HG03521 (cell line): ENCODE data around the gene MOB1A.
"Not testable (repeated sequence)": the region's sequence is repeated elsewhere in the genome, so short reads cannot be mapped to it uniquely, and the experiment has no call there.

Experiments
- ATAC-seq: cut with Tn5 transposase; IDR thresholded peaks from one replicate; pipeline ENCODE4 v1.9.1; 2021; ENCODE audit warnings: mild to moderate bottlenecking, moderate library complexity; ENCODE audit not compliant: unreplicated experiment

MOB1A gene

DNA sequence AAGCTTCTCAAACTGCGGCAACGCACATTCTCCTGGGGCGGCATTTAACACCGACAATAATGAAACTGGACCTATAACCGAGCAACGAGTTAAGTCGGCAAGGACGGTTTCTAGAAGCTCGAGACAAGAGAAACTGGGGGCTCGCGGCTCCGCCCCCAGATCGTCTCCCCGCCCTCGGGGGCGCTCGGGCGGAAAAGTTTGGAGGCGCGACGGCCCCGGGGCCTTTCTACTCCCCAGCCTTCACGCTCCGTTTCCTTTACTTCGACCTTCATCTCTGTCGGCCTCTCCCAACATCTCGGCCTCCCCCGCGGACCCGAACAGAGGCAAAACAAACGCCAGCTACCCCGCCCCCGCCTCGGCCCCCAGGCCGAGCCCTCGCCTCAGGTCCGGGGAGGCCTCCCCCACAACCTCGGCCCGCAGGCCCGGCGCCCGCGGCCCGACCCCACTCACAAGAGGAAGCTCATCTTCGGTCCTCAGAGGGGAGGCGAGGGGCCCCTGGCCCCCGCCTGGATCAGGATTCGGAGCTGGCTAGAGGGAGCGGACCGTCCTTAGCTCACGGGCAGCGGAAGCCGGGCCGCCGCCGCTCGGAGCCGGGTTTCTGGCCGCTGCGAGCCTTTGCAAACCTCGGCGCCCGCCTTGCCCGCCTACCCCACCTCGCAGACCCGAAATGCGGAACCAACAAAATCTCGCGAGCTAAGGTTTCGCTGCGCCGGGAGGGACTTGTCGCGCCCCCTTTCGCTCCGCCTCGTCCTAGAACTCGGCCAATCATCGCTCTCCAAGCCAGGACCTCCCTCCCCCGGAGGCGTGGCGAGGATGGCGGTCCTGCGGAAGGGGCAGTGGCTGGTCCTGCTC is at the start of gene MOB1A:
Gene MOB1A, minus strand, starts transcription at position 669 of the 852 bp plus-strand sequence. Its CDS starts 205 bp downstream, at position 464.
- peak; percentile 81 for ATAC-seq

DNA sequence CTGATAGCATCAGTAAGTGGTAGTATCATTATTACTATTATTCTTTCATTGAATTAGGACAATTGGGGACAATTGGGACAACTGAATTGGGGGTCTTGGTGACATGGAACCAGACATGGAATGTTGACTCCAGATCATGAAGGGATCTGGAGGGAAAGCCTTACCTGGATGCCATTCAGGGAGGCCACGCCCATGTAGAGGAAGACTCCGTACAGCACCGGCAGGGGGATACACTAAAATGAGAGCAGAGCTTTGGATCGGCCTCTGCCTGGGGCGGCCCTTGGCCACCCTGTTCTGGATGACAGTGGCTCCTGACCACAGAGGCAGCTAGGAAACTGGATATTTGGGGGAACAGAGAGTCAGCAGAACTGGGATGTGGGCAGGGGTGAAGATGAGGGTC is 49.0 kb upstream of the MOB1A start:
- ATAC-seq: no peak

DNA sequence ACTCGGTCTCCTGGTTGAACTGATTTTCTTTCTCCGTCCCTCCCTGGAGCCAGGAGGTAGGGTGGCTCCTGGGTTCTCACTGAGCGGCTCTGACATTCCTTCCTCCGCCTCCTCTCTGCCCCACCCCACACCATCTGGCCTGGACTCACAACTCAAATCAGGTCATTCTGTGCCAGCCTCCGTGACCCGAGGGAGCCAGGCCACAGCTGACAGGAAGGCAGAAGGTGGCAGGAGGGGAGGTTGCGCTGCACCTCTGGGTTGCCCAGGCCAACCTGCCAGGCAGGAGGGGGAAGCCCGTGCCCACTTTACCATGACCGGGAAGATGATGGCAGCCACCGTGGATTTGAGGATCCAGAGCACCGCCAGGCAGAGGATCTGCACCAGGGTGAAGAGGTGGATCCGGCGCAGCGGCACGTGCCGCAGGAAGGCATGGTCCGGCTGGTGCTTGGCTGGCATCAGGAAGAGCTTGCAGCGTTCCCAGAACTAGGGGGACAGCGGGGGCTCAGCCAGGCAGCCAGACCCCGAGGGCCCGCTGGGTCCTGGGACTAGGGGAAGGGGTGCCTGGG is 48.1 kb upstream of the MOB1A start:
- ATAC-seq: no peak

DNA sequence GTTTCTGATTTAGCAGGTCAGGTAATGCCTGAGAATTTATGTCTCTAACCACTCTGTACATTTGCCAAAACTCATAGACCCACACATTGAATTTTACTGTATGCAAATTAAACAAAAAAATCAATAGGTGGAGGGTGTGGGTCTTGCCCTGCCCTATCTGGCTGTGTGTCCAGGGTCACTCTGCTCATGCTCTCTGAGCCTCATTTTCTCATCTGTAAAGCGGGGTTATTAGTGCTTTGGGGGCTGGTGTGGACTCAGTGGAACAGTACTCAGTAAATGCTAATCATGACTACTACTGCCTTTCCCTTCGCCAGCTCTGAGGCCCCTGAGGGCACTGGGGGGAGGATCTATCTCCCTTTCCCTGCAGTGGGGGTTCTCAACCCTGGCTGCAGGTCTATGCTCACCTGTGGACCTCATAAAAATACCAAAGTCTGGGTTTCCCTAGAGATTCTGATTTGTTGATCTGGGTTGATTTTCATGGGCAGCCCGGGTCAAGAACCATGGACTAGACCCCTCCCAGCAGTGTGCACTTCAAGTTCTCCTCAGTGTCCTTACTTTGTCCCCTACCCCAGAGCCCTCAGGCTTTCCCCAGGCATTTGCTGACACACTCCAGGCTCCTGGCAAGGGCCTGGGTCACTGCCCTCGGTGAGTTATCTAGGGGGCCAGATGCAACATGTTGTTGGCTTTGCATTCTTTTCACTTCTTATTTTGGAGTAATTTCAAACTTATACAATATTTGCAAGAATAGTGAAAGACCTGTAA is 47.2 kb upstream of the MOB1A start:
- ATAC-seq: no peak

DNA sequence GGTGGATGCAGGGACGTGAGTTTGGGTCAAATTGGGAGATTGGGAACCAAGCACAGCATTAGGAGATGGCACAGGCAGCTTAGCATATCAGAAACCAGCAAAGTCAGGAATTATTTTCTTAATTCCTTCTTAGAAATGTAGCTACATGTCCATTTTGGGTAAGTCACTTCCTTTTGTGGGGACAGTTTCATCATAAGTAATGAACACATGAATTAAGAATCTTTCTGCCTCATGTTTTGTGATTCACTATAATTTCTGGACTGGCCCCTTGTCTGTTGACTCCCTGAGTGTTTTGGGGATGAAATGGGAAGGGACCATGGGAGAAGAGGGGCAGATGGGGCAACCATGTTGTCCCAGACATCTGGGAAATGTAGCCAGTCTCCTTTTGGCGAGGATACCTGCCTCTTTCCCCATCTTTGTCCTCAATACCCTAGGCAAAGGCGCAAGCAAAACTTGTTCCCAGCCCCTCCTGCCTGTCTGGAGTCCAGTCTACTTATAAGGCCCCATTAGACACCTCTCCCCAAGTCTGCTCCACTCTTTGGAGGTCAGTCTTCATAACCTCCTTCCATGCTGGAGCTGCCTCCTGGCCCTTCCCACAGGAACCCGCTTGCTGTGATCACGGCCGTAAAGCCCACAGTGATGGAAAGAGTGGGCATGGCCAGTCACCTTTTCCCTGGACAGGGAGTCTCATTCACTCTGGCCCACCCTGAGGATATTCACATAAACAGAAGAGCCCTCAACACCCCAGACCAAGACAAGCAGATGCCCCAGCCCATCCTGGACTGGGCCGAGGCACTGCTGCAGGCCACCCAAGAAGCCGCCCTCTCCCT is 45.5 kb upstream of the MOB1A start:
- ATAC-seq: no peak

DNA sequence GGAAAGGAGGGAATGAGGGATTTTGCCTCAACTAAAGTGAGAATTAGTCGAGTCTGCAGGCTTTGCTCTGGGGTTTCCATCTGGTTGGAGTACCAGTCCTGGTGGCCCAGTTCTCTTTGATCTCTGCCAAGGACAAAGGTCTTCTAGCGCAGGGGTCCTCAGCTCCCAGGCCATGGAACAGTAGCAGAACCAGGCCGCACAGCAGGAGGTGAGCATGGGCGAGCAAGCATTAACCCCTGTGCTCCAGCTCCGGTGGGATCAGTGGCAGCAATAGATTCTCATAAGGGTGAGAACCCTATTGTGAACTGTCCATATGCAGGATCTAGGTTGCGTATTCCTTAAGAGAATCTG is 43.6 kb upstream of the MOB1A start:
- no peak for ATAC-seq

DNA sequence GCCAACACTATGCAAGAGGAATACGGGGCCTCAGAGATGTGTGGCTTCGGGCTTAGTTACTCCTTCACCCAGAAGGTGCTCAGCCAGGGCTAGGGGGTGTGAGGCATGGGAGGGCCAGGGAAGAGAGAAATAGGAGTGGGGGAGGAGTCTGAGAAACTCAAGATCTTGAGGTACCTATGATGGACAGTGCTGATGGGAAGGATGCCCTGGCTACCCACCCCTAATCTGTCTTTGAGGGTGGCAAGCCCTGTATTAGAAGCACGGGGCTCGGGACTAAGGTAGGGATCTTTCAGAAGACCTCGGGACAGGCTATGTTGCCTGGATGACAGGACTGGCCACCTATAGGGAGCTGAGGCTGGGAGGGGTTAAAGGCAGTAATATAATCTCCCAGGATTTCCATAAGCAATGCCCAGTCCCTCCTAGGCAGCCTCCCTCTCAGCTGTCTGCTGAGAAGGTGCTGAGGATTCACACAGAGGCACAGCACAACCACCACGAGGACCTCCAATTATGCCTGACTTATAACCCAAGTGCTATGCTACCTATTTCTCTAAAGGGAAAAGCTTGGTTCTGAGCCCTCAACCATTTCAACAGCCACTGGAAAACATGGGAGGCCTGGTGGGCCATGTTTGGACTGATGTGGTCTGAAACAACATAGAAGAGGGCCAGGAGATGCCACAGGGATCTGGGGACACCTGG is 43.1 kb upstream of the MOB1A start:
- no peak for ATAC-seq

DNA sequence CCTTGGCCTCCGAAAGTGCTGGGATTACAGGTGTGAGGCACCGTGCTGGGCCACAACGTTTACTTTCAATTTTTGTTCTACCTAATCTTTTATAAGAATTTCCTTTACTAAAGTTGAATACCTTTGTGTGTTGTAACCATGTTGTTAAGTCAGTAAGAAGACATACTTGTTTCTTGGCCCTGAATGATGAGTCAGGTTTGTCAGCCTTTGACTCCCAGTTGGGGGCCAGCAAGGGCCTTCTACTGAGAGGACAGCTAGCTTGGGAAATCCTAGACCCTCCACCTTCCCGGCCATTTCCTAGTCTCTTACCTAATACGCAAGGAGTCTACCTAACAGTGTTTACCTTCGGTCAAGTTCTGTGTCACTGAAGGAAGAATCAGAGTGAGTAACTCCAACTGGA is 42.4 kb upstream of the MOB1A start:
- no peak for ATAC-seq

DNA sequence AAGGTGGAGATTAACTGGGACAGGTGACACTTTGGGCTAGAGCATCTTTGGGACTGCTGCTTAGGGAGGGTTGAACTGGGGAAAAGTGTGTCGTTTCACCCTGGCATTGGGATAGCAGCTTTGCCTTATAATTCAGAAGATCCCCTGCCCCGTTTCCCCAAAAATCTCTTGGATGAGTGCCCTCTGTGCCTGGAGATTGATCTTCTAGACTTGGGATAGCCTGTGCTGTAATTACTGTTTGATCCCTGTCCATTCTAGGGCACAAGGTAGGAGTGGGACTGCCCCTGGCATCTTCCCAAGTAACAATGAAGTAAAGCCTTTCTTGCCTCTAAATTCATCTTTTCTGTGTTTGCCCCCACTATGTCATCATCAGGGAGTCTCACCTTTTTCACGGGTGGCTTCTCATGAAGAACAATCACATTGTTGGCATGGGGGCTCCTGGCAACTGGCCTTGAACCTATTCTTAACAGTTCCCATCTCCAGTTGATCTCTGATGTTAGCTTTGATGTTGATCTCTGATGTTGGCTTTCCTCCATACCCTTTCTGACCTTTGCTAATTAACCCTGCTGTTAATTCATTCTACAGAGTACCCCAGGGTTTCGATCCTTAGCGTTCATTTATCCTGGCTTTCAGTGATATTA is 41.3 kb upstream of the MOB1A start:
- ATAC-seq: no peak

DNA sequence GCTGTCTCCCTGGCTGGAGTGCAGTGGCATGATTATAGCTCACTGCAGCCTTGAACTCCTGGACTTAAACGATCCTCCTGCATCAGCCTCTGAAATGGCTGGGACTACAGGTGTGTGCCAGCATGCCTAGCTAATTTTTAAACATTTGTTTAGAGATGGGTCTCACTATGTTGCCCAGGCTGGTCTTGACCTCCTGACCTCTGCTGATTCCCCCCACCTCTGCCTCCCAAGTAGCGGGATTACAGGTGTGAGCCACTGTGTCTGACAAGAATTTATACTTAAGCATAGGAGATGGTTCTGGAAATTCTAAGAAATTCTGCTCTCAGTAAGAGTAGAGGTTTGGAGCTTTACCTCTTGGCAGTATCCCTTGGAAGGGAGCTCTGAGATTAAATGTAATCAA is 38.0 kb upstream of the MOB1A start:
- no peak for ATAC-seq

DNA sequence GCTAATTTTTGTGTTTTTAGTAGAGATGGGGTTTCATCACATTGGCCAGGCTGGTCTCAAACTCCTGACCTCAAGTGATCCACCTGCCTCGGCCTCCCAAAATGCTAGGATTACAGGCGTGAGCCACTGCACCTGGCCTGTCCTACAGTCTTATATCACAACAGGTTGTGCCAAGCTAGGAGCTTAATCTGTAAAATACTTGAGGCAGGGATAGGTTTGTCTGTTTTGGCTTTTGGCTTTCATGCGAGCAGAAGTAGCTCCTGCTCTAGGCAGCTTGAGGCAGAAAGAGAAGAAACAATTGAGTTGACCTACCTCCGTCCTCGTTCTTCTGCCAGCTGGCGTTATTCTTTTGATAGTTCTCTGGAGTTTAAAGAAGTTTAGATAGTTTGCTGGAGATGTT is 37.1 kb upstream of the MOB1A start:
- ATAC-seq: not testable (repeated sequence)

DNA sequence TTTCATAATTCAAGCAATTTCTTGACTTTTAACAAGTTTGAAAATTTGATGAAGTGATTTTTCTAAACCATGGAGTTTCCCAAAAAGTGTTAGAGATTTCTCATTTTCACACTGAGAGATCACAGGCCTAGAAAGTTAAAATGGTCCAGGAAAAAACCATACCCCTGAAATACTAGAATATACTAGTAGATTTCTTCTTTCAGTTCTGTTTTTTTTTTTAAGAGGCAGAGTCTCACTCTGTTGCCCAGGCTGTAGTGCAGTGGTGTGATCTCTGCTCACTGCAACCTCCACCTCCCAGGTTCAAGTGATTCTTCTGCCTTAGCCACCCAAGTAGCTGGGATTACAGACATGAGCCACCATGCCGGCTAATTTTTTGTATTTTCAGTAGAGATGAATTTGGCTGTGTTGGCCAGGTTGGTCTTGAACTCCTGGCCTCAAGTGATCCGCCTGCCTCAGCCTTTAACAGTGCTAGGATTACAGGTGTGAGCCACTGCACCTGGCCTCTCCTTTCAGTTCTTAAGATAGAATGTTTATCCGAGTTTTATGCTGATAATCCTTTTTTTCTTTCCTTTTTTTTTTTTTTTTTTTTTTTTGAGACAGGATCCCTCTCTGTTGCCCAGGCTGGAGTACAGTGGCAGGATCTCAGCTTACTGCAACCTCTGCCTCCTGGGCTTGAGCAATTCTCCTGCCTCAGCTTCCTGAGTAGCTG is 34.2 kb upstream of the MOB1A start:
- no peak for ATAC-seq

DNA sequence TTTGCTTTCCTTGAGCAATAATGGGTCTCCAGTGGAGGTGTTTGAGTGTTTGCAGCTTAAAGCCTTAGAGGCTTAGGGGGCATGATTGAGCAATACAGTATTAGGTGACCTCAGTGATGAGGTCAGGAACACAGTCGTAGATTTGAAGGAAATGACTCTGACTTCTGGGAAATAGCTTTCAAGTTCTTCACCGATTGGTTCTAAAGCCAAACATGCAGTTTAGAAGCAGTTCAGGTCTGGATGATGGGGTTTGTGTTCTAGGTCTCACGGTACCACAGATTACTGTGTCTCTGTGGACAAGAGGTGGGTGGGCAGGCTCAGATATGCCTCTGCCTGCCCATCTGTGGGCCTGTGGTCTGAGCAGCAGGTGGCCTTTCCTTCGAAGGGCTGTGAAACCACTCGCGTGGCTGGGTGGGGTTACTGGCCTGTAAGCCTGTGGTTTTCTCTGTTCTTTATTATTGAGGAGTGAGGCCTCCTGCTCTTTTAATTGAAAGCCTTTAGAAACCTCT is 27.6 kb upstream of the MOB1A start:
- peak; percentile 71 for ATAC-seq

DNA sequence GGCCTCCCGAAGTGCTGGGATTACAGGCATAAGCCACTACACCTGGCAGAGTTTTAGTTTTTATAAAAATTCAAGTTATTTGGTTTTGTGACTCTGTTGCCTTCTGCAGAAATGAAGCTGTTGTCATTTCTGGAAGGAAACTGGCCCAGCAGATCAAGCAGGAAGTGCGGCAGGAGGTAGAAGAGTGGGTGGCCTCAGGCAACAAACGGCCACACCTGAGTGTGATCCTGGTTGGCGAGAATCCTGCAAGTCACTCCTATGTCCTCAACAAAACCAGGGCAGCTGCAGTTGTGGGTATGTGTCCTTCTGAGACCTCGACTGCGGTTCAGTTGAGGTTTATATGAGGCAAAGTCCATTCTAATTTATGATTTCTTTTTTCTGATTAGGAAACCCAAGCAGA is 26.9 kb upstream of the MOB1A start:
- no peak for ATAC-seq

DNA sequence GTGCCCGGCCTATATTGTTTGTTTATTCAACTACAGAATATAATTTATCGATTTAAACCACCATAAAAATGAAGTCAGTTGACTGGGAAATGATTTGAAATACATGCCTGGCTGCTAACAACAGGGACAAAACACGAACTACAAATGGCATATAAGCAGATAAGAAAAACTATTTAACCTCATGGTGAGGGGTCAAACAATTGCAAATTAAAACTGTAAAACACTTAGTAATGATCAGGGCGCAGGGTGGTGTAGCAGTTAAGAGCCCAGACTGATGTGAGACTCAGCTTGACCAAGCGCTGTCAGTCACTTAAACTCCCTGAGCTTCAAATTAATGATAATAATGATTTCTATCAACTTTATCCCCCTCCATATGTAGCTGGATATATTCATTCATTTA is 26.4 kb upstream of the MOB1A start:
- ATAC-seq: no peak

DNA sequence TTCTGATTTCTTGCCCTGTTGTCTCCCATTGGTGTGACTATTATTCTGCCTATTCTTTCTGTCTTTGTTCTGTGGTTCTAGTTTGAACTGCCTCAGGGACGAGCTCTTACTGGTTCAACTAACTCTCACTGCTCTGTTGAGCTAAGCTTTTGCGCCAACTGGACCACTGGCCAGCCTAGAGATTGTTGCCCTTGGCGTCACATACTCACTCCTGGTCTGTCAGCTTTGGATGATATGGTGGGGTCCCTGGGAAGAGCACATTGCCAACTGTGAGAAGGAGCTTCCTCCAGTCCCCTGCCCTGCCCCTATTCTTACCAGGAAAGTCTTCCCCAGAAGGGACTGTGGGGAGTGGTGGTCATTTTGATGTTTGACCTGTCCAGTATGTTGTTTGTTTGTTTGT is 25.8 kb upstream of the MOB1A start:
- ATAC-seq: no peak

DNA sequence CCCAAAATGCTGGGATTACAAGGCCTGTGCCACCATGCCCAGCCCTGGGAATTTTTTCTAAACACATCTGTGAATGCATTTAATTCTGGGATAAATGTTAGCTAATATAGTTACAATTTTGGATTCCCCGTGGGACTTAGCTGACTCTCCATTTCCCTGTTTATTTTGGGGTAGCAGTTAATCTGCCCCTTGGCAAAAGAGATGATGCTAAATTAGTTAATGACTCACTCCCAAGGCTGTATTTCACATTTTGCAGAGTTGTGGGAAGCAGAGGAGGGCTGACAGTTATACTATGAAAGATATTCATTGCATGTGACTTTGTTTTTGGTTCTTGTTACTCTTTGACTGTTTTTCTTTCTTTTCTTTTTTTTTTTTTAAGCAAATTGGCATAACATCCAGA is 22.9 kb upstream of the MOB1A start:
- ATAC-seq: no peak

DNA sequence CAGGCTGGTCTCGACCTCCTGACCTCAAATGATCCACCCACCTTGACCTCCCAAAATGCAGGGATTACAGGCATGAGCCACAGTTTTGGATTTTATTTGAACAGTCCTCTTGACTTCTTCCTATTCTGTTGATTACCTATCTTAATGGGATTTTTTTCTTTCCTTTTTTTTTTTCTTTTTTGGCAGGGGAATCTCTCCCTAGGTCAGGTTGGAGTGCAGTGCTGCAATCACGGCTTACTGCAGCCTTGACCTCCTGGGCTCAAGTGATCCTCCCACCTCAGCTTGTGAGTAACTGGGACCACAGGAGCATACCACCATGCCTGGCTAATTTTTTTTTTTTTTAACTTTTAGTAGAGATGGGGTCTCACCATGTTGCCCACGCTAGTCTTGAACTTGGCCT is 22.5 kb upstream of the MOB1A start:
- no peak for ATAC-seq

DNA sequence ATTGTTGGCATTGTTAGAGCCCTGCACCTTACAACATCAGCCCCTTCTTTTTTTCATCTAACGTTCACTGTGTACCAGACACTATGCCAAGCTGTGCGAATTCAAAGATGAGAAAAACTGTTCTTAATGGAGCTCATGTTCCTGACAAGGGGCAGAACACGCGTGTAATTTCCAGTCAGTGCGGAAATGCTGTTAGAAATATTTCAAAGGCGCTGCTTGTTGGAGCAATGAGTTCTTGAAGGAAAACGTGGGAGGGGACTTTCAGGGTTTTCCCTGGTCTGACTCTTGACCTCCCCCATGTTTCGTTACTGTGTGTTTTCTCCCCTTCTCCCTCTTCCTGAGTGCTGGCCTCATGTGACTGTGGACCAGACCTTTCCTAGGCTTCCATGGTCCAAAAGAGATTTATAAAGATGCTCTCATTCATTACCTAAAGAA is 21.2 kb upstream of the MOB1A start:
- no peak for ATAC-seq
